Nephron (organoid): Measurements from ENCODE around the gene TECRL.

Experiments
- H3K27ac Mint-ChIP-seq, 3 experiments: 2 replicates each; pipeline ENCODE4 v1.8.0; 2020; ENCODE audit warnings: mixed read lengths in 3 of 3, mild to moderate bottlenecking in 2 of 3, moderate library complexity in 1 of 3
- H3K27me3 Mint-ChIP-seq: 2 replicates; pipeline ENCODE4 v1.8.0; 2021; ENCODE audit warnings: low read depth, mild to moderate bottlenecking, moderate library complexity, mixed read lengths
- H3K36me3 Mint-ChIP-seq: 2 replicates; pipeline ENCODE4 v1.8.0; 2020; ENCODE audit warnings: low read depth, mixed read lengths
- H3K4me1 Mint-ChIP-seq: 2 replicates; pipeline ENCODE4 v1.8.0; 2020; ENCODE audit warnings: mixed read lengths
- H3K4me3 Mint-ChIP-seq, 3 experiments: 2 replicates each; pipeline ENCODE4 v1.8.0; 2020; ENCODE audit warnings: mild to moderate bottlenecking in 3 of 3, mixed read lengths in 3 of 3, moderate library complexity in 2 of 3
- H3K9me3 Mint-ChIP-seq: 2 replicates; pipeline ENCODE4 v1.8.0; 2020; ENCODE audit warnings: mixed read lengths
- CTCF ChIP-seq, 3 experiments: fragments of 200-600 bp; sonication (generic); IDR thresholded peaks; one replicate each; pipeline ENCODE4 v1.5.0; 2021; ENCODE audit warnings: antibody characterized with exemption in 3 of 3; ENCODE audit not compliant: unreplicated experiment in 3 of 3

The TECRL gene

GRCh38 chr4:64409300-64409699, at the start of gene TECRL:
Gene TECRL (minus strand): TSS chr4:64409450. CDS start chr4:64409351, 99 bp downstream.
- TF ChIP-seq CTCF (IDR thresholded peaks at IDR 0.05; ENCODE audit: unreplicated experiment in 3 of 3) = no peak
- H3K27me3 Mint-ChIP-seq = no peaks in the 10 kb centered on the region
- no peaks in the 10 kb centered on the region for H3K36me3 Mint-ChIP-seq
- no peaks in the 10 kb centered on the region for H3K4me1 Mint-ChIP-seq
- peak within 1 kb of the TSS in 1 of 3 experiments; percentile 21 for H3K4me3 Mint-ChIP-seq
- no peaks in the 10 kb centered on the region for H3K9me3 Mint-ChIP-seq
- H3K27ac Mint-ChIP-seq = no peak within 1 kb of the TSS

- no peak for TF ChIP-seq CTCF (IDR thresholded peaks at IDR 0.05; ENCODE audit: unreplicated experiment in 3 of 3)
- Mint-ChIP-seq H3K4me1 (no peaks in the 10 kb centered on the region), H3K36me3 (no peaks in the 10 kb centered on the region), H3K27me3 (no peaks in the 10 kb centered on the region), H3K4me3 (no peak overlapping the region), H3K9me3 (peaks cover 19% of the 10 kb centered on the region), H3K27ac (no peak overlapping the region)
These were observed 23.4 kb upstream of the TECRL start for GRCh38 chr4:64432674-64433073.

- H3K4me3 Mint-ChIP-seq = no peak overlapping the region
- H3K36me3 Mint-ChIP-seq = no peaks in the 10 kb centered on the region
- no peak overlapping the region for H3K27ac Mint-ChIP-seq
- H3K4me1 Mint-ChIP-seq = no peaks in the 10 kb centered on the region
- H3K9me3 Mint-ChIP-seq = peaks cover 19% of the 10 kb centered on the region
- H3K27me3 Mint-ChIP-seq = no peaks in the 10 kb centered on the region
- TF ChIP-seq CTCF (IDR thresholded peaks at IDR 0.05; ENCODE audit: unreplicated experiment in 3 of 3) = no peak
These were observed 21.7 kb upstream of the TECRL start for GRCh38 chr4:64430933-64431332.

GRCh38 chr4:64417974-64418373, 8.7 kb upstream of the TECRL start:
- Mint-ChIP-seq H3K27ac (peak overlapping the region in 2 of 3 experiments; percentile 20 to 67), H3K9me3 (no peaks in the 10 kb centered on the region), H3K4me3 (no peak overlapping the region), H3K4me1 (peaks cover 11% of the 10 kb centered on the region), H3K36me3 (no peaks in the 10 kb centered on the region), H3K27me3 (no peaks in the 10 kb centered on the region)
- TF ChIP-seq CTCF (IDR thresholded peaks at IDR 0.05; ENCODE audit: unreplicated experiment in 3 of 3) = no peak

- no peak for TF ChIP-seq CTCF (IDR thresholded peaks at IDR 0.05; ENCODE audit: unreplicated experiment in 3 of 3)
- H3K36me3 Mint-ChIP-seq = no peaks in the 10 kb centered on the region
- no peaks in the 10 kb centered on the region for H3K4me1 Mint-ChIP-seq
- no peaks in the 10 kb centered on the region for H3K27me3 Mint-ChIP-seq
- no peak overlapping the region for H3K27ac Mint-ChIP-seq
- no peak overlapping the region for H3K4me3 Mint-ChIP-seq
- H3K9me3 Mint-ChIP-seq = no peaks in the 10 kb centered on the region
These were observed 2.2 kb downstream of the TECRL start for GRCh38 chr4:64407000-64407399.

GRCh38 chr4:64405761-64406160, 3.5 kb downstream of the TECRL start:
- Mint-ChIP-seq H3K27me3 (no peaks in the 10 kb centered on the region), H3K9me3 (no peaks in the 10 kb centered on the region), H3K4me1 (no peaks in the 10 kb centered on the region), H3K36me3 (no peaks in the 10 kb centered on the region), H3K4me3 (no peak overlapping the region), H3K27ac (no peak overlapping the region)
- TF ChIP-seq CTCF (IDR thresholded peaks at IDR 0.05; ENCODE audit: unreplicated experiment in 3 of 3) = no peak
